Fibroblast of pulmonary artery (primary cell): ENCODE measurements around the gene MISP.

Experiments used
- DNase-seq: peaks from one replicate; pipeline ENCODE4 v3.0.0-alpha.2; 2010; ENCODE audit warnings: low read depth
- H3K4me3 ChIP-seq: replicated peaks from 2 replicates; pipeline ENCODE4 v1.5.1; 2011; ENCODE audit warnings: low read depth, mild to moderate bottlenecking, control low read depth, low read length, moderate library complexity
- CTCF ChIP-seq: IDR thresholded peaks from 2 replicates; pipeline ENCODE4 v1.5.1; 2011; ENCODE audit warnings: mild to moderate bottlenecking, control low read depth, low read length, inconsistent platforms; ENCODE audit errors: missing control alignments

The MISP gene

GRCh38 chr19:784541-784940, 33.6 kb downstream of the MISP start:
- H3K4me3 ChIP-seq, result no peak overlapping the region
- DNase-seq, result no peak

GRCh38 chr19:787536-787935, 36.6 kb downstream of the MISP start:
- TF ChIP-seq CTCF, result no peak
- DNase-seq, result no peak
- H3K4me3 ChIP-seq, result no peak overlapping the region

More at GRCh38 chr19:784541-784940, 33.6 kb downstream of the MISP start:
- no peak for TF ChIP-seq CTCF

GRCh38 chr19:788686-788982, 37.7 kb downstream of the MISP start:
- no peak for DNase-seq
- H3K4me3 ChIP-seq, result no peak overlapping the region
- TF ChIP-seq CTCF, result no peak

- no peak for DNase-seq
- H3K4me3 ChIP-seq, result no peak overlapping the region
- no peak for TF ChIP-seq CTCF
These were observed 38.2 kb downstream of the MISP start for GRCh38 chr19:788983-789700.

- no peak for DNase-seq
- no peak for TF ChIP-seq CTCF
- no peak overlapping the region for H3K4me3 ChIP-seq
These were observed 38.8 kb downstream of the MISP start for GRCh38 chr19:789701-790060.

- H3K4me3 ChIP-seq, result no peak overlapping the region
- no peak for DNase-seq
- no peak for TF ChIP-seq CTCF
These were observed 40.2 kb downstream of the MISP start for GRCh38 chr19:791007-791566.
